Stomach smooth muscle (tissue), 2 donors: ENCODE measurements around the gene COQ2.

Experiments
- H3K27ac ChIP-seq: one replicate; pipeline ENCODE4 v1.7.0; 2013; ENCODE audit warnings: mild to moderate bottlenecking, low read length, inconsistent platforms
- H3K27me3 ChIP-seq, 2 donors: one replicate each; pipeline ENCODE4 v1.7.0; 2013; ENCODE audit warnings: low read length in 2 of 2; ENCODE audit not compliant: insufficient read depth in 2 of 2, control insufficient read depth in 1 of 2
- H3K36me3 ChIP-seq, 2 donors: one replicate each; pipeline ENCODE4 v1.7.0; 2013; ENCODE audit warnings: low read length in 2 of 2; ENCODE audit not compliant: control insufficient read depth in 2 of 2, insufficient read depth in 2 of 2
- H3K4me1 ChIP-seq: one replicate; pipeline ENCODE4 v1.7.0; 2013; ENCODE audit warnings: low read length; ENCODE audit not compliant: control insufficient read depth, insufficient read depth
- H3K4me3 ChIP-seq, 2 donors: one replicate each; pipeline ENCODE4 v1.7.0; 2013; ENCODE audit warnings: low read length in 2 of 2
- H3K9ac ChIP-seq, 2 donors: one replicate each; pipeline ENCODE4 v1.7.0; 2013; ENCODE audit warnings: low read length in 2 of 2, mild to moderate bottlenecking in 1 of 2
- H3K9me3 ChIP-seq, 2 donors: one replicate each; pipeline ENCODE4 v1.7.0; 2013; ENCODE audit warnings: low read length in 2 of 2; ENCODE audit not compliant: control insufficient read depth in 2 of 2
- donor health status: healthy.
- donor health status: Pancreatic carcinoma.

The COQ2 gene

DNA sequence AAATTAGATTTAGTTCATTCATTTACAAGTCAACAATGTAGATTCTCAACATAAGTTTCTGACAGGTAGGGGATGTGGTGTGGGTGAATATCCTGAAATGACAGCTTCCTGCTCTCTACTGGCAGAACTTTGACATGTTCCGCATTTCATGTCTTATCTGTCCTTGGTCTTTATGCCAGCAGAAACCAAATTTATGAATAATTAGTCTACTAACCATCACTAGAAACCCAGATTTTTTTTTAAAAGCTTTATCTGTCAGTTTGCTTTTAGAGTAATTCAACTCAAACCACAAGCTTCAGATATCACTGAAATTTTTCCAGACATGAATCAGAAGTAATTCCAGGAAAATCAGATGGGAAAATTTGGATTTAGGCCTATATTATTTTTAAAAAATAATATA is 17.9 kb downstream of the COQ2 start:
- H3K27me3 ChIP-seq = no peaks in the 10 kb centered on the region
- no peak overlapping the region for H3K4me3 ChIP-seq
- no peaks in the 10 kb centered on the region for H3K9me3 ChIP-seq
- H3K36me3 ChIP-seq = peaks cover 0 to 7% of the 10 kb centered on the region in 2 donors
- no peaks in the 10 kb centered on the region for H3K4me1 ChIP-seq
- H3K9ac ChIP-seq = no peak overlapping the region
- no peak overlapping the region for H3K27ac ChIP-seq

DNA sequence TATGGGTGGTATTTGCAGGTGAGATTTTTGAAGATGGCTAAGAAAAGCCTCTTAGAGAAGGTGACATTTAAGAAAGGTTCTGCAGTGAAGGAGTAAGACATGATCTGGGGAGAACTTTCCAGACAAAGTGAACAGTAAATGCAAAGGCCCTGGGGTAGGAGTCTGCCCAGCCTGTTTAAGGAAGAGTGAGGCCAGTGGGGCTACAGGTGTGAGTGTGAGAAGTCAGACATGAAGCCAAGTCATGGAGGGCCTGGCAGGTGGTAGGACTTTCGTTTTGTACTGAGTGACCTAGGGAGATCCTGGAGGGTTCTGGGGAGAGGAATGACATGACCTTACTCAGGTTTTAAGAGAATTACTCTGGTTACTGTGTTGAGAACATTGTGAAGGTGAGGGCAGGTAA is 21.5 kb downstream of the COQ2 start:
- no peak overlapping the region for H3K27ac ChIP-seq
- H3K36me3 ChIP-seq = no peaks in the 10 kb centered on the region
- no peak overlapping the region for H3K4me3 ChIP-seq
- no peaks in the 10 kb centered on the region for H3K27me3 ChIP-seq
- peaks cover 3% of the 10 kb centered on the region for H3K4me1 ChIP-seq
- H3K9ac ChIP-seq = no peak overlapping the region
- H3K9me3 ChIP-seq = no peaks in the 10 kb centered on the region

DNA sequence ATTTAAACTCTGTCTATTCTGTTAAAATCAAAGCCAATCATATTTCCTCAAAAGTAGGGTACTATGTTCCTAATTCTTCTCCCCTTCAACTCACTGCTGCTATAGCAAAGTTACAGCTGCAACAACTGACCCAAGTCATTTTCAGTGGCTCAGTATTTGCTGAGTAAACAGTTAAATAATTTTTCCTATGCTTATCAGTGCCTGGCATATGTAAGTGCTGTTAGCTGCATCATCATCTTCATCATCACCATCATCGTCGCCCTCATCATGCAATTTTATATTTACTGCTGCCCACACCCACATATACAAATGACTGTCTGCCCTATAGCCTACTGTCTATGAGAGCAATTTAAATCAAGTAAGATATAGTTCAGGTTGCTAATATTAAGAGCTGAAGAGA is 21.9 kb downstream of the COQ2 start:
- Histone ChIP-seq H3K4me3 (no peak overlapping the region), H3K9ac (no peak overlapping the region), H3K27me3 (no peaks in the 10 kb centered on the region), H3K27ac (no peak overlapping the region), H3K4me1 (peaks cover 3% of the 10 kb centered on the region), H3K36me3 (no peaks in the 10 kb centered on the region), H3K9me3 (no peaks in the 10 kb centered on the region)

DNA sequence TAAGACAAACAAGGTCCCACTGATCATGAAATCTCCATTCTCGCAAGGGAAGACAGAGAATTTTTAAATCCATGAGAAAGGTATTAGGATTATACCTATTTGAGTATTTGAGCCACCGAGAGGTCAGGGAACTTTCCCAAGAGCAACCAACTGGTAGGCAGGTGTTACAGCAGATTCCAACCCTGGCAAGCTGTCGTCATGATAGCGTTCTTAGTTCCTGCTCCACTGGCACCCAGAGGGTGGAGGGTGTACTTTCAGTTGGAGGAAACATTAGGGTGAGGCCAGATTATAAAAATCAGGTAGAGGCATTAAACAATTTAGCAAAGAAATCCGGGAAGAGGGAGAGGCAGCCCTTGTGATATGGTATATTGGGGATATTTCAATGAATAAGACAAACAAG is 23.3 kb downstream of the COQ2 start:
- no peaks in the 10 kb centered on the region for H3K27me3 ChIP-seq
- H3K4me1 ChIP-seq = peaks cover 3% of the 10 kb centered on the region
- no peak overlapping the region for H3K4me3 ChIP-seq
- no peaks in the 10 kb centered on the region for H3K9me3 ChIP-seq
- no peaks in the 10 kb centered on the region for H3K36me3 ChIP-seq
- no peak overlapping the region for H3K9ac ChIP-seq
- H3K27ac ChIP-seq = no peak overlapping the region

DNA sequence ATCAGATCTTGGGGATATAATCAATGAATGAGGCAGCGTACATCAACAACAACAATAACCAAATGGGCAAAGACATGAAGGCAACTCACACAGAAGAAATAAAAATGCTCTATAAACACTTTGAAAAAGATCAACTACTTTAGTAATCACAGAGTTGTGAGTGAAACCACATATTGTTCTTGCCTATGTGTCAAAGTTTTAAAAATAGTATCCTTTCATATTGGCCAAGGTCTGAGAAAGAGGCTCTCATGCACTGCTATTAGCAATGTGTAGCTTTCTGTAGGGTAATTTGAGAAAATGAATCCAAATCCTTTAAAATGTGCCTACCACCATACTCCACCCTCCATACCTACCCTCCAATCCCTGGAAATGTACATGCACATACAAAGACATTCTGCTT is 25.0 kb downstream of the COQ2 start:
- Histone ChIP-seq H3K27ac (no peak overlapping the region), H3K27me3 (no peaks in the 10 kb centered on the region), H3K9me3 (no peaks in the 10 kb centered on the region), H3K4me3 (no peak overlapping the region), H3K4me1 (peaks cover 3% of the 10 kb centered on the region), H3K9ac (no peak overlapping the region), H3K36me3 (no peaks in the 10 kb centered on the region)

DNA sequence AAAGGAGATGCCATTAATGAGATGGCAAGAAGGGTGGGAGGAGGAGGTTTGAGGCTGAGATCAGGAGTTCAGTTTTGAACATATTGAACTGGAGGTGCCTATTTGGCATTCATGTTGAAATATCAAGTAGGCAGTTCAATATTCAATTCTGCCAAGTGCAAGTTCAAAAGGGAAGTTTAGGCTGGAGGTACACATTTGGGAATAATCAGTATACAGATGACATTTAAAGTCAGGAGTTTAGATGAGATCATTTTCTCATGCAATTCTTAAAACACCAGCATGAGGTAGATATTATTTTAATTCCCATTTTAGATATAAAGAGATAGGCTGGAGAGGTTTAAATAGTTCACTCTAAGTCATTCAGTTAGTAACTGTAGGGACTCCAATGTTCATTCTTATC is 26.1 kb downstream of the COQ2 start:
- Histone ChIP-seq H3K9me3 (no peaks in the 10 kb centered on the region), H3K27ac (no peak overlapping the region), H3K27me3 (no peaks in the 10 kb centered on the region), H3K36me3 (no peaks in the 10 kb centered on the region), H3K9ac (no peak overlapping the region), H3K4me3 (no peak overlapping the region), H3K4me1 (peaks cover 3% of the 10 kb centered on the region)

DNA sequence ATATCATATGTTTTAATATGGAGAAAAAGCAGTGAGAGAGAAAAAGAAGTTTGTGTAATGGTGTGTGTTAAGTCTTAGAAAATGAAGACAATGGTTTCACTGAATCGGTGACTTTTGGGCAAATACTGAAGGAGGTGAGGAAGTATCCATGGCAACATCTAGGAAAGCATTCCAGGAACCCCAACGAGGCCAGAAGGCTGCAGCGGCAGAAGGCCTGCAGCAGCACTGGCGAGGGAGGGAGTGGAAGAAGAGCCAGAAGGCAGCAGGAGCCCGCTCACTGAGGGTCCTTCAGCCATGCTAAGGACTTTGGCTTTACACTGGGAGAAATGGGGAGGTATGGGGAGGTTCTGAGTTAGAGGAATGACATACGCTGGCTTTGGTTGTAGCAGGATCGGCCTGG is 26.8 kb downstream of the COQ2 start:
- H3K9me3 ChIP-seq = no peaks in the 10 kb centered on the region
- H3K4me3 ChIP-seq = no peak overlapping the region
- H3K27me3 ChIP-seq = no peaks in the 10 kb centered on the region
- no peak overlapping the region for H3K9ac ChIP-seq
- H3K27ac ChIP-seq = no peak overlapping the region
- peaks cover 3% of the 10 kb centered on the region for H3K4me1 ChIP-seq
- no peaks in the 10 kb centered on the region for H3K36me3 ChIP-seq

DNA sequence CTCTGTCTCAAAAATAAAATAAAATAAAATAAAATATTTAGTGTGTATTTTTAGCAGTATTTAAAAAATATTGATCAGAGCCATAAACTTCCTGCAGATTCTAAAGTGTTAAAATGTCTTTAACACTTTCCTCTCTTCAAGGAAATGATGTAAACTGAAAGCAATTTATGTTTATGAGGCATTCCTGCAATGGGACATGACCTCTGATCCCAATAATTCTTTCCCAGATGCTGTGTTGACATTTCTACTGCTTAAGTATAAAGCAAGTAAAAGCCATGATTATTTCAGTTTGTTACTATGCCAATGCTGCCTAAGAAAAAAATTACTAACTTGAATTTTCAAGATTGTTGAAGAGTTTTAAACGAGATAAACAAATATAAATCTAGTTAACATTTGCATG is 29.0 kb downstream of the COQ2 start:
- H3K4me1 ChIP-seq = peaks cover 3% of the 10 kb centered on the region
- H3K9me3 ChIP-seq = no peaks in the 10 kb centered on the region
- H3K27ac ChIP-seq = no peak overlapping the region

DNA sequence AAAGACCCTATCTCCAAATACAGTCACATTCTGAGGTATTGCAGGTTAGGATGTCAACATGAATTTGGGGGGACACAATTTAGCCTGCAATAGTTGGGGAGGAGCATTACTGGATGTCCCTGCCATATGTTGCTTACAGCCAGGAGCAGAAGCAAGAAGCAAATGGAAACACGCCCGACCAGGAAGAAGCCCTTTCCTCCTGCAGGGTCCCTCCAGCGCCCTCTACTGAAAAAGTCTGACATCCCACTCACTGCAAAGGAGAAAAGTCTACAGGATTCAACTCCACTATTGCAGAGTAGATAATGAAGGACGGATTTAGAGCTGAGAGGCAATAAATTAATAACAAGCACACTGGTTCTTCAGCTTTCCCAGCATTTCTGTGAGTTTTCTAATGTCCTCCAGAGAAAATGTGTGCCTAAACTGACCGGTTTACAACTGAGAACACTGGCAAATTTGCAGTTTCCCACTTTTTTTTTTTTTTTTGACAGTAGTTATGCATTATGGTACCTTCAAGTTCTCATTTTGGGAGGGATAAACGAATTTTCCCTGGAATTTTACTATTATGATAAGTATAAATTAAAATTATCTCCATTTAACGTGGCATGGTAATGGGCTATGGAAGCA is 31.7 kb downstream of the COQ2 start:
- Histone ChIP-seq H3K27ac (no peak overlapping the region), H3K9ac (no peak overlapping the region), H3K36me3 (no peaks in the 10 kb centered on the region), H3K4me1 (no peaks in the 10 kb centered on the region), H3K9me3 (no peaks in the 10 kb centered on the region), H3K4me3 (no peak overlapping the region), H3K27me3 (no peaks in the 10 kb centered on the region)

More for the DNA sequence above, 29.0 kb downstream of the COQ2 start:
- Histone ChIP-seq H3K4me3 (no peak overlapping the region), H3K9ac (no peak overlapping the region), H3K36me3 (no peaks in the 10 kb centered on the region), H3K27me3 (no peaks in the 10 kb centered on the region)

DNA sequence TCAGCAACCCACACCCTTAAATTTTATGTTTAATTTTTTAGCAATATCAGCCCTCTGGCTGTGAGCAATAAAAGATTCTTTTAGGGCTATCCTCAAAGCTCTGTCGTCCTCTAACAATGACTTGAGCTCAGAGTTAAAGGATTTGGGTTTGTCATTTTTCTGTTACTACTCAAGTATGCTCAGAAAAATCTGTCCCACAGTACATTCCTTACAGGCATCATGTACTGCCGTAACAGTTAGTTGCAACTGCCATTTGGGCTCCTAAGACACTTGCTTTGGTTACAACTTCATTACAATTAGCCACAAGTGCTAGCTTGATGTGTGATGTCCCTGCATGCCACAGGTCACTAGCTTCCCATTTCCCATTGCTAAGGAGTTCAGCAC is 33.2 kb downstream of the COQ2 start:
- H3K4me1 ChIP-seq = no peaks in the 10 kb centered on the region
- no peaks in the 10 kb centered on the region for H3K36me3 ChIP-seq

DNA sequence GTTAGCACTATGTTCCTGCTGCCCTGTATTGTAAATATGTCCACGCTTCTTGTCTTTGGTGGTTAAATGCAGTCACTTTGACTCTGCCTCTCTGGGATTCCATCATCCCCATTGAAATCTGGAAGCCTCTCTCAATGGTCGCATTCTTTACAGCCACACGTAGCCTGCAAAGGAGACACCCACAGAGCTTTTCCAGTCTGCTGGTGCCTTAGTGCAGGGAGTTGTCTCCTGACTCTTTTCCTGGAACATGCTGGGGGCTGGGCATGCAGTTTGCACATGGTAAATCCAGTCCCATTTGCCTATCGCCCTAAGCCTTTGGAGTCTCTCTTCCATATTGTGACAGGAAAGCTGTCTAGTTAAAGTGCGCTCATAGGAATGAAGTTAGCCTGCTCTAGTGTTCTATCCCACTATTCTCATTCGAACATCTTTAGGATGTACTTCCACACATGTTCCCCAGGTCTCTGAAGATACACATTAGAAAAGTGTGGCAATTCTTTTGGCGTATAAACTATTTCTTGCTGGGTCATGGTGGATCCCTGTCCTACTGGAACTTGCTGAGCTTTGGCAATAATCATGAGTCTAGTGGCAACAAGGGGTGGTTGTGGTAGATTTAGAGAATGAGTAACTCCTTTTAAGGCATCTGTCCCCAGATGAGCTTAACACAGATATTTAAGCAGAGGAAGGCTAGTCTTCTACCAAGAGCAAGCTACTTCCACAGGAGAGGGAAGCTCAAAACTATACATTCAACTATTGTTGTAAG is 33.7 kb downstream of the COQ2 start:
- no peaks in the 10 kb centered on the region for H3K27me3 ChIP-seq
- no peak overlapping the region for H3K4me3 ChIP-seq
- H3K27ac ChIP-seq = no peak overlapping the region
- no peaks in the 10 kb centered on the region for H3K36me3 ChIP-seq
- no peaks in the 10 kb centered on the region for H3K4me1 ChIP-seq
- H3K9me3 ChIP-seq = no peaks in the 10 kb centered on the region
- H3K9ac ChIP-seq = no peak overlapping the region

More for the DNA sequence above, 33.2 kb downstream of the COQ2 start:
- Histone ChIP-seq H3K27me3 (no peaks in the 10 kb centered on the region), H3K27ac (no peak overlapping the region), H3K9me3 (no peaks in the 10 kb centered on the region), H3K4me3 (no peak overlapping the region), H3K9ac (no peak overlapping the region)
